Measurements from ENCODE around the gene MPP2. TPM values are rescaled to one million over a fixed set of nuclear protein-coding genes. Genes with fewer than 3 reads are reported as not detected.
"Not testable (repeated sequence)": the region's sequence is repeated elsewhere in the genome, so short reads cannot be mapped to it uniquely, and the experiment has no call there.

Gene MPP2
- total RNA-seq, 1 experiment from 2014 or later, result 2.6 TPM

DNA sequence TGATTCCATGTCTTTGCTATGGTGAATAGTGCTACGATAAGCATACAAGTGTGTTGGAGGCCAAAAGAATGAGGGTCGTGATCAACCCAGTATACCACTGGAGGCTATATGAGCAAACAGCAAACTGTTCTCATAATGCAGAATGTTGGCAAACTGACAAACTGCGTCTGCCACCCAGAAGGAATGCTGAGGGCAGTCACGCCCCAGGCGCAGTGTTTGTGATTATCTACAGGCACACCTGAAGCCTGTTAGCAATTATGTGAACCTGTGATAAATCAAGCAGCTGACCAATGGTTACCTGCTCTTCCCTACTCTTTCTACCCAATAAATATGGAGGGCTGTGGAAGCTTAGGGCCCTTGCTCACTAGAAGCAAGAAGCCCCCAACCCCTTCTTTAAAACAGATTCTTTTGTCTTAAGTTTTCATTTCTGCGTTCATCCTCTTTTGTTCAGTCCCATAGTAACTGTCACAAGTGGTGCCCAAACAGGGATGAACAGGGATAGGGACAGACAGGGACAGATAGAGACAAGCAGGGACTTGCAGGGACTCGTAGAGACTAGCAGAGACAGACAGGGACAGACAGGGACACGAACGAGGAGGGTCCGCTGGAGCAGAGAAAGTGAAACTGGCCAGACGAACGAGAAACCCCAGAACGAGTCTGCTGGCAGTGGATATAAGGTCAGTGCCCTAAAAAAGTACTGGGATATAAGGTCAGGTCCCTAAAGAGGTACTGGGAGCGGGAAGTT, 35.2 kb downstream of the MPP2 start:
- no peak for TF ChIP-seq EZH2 (IDR thresholded peaks at IDR 0.05; ENCODE audit: borderline replicate concordance, low read depth, low read length, poor library complexity, severe bottlenecking)
- TF ChIP-seq CTCF (conservative IDR thresholded peaks at IDR 0.05; ENCODE audit: low read depth, low read length), result no peak
- CTCF ChIA-PET, result no interaction called here
- Histone ChIP-seq H3K4me3 (ENCODE audit: low read depth, low read length, poor library complexity, severe bottlenecking) (no peak overlapping the region), H3K4me1 (ENCODE audit: insufficient read depth, low read length, poor library complexity, severe bottlenecking) (no peaks in the 10 kb centered on the region), H3K36me3 (ENCODE audit: insufficient read depth, low read length, poor library complexity, severe bottlenecking) (no peaks in the 10 kb centered on the region), H3K9me3 (ENCODE audit: low read depth, low read length, poor library complexity, severe bottlenecking) (no peaks in the 10 kb centered on the region), H3K27me3 (replicated peaks; ENCODE audit: insufficient read depth, low read depth, low read length, poor library complexity) (no peaks in the 10 kb centered on the region), H3K27ac (ENCODE audit: low read depth, low read length, poor library complexity, severe bottlenecking) (no peak overlapping the region)
- intact Hi-C loops (cut with micrococcal nuclease; ENCODE audit: unreplicated experiment), result no loop called here
- BruUV-seq (replicated peaks), result no TSS peak
- DNase-seq (ENCODE audit: low spot score), result no peak
- POLR2A ChIA-PET (ENCODE audit: low non-redundant PET), result no interaction called here

GRCh38 chr17:43869031-43869430, 38.3 kb downstream of the MPP2 start:
- intact Hi-C loops (cut with micrococcal nuclease; ENCODE audit: unreplicated experiment); DNase-seq (ENCODE audit: low spot score); H3K4me3 ChIP-seq (ENCODE audit: low read depth, low read length, poor library complexity, severe bottlenecking); BruUV-seq (replicated peaks); POLR2A ChIA-PET (ENCODE audit: low non-redundant PET); H3K4me1 ChIP-seq (ENCODE audit: insufficient read depth, low read length, poor library complexity, severe bottlenecking); H3K36me3 ChIP-seq (ENCODE audit: insufficient read depth, low read length, poor library complexity, severe bottlenecking); H3K9me3 ChIP-seq (ENCODE audit: low read depth, low read length, poor library complexity, severe bottlenecking); H3K27ac ChIP-seq (ENCODE audit: low read depth, low read length, poor library complexity, severe bottlenecking); H3K27me3 ChIP-seq (replicated peaks; ENCODE audit: insufficient read depth, low read depth, low read length, poor library complexity): not testable (repeated sequence)
- CTCF ChIA-PET, result interaction anchor here (0.6 to 0.7 kb wide), 3 partner anchors 21 to 108 kb away, joined by 3 to 6 read pairs (median 4); no protein-coding TSS in a partner anchor

DNA sequence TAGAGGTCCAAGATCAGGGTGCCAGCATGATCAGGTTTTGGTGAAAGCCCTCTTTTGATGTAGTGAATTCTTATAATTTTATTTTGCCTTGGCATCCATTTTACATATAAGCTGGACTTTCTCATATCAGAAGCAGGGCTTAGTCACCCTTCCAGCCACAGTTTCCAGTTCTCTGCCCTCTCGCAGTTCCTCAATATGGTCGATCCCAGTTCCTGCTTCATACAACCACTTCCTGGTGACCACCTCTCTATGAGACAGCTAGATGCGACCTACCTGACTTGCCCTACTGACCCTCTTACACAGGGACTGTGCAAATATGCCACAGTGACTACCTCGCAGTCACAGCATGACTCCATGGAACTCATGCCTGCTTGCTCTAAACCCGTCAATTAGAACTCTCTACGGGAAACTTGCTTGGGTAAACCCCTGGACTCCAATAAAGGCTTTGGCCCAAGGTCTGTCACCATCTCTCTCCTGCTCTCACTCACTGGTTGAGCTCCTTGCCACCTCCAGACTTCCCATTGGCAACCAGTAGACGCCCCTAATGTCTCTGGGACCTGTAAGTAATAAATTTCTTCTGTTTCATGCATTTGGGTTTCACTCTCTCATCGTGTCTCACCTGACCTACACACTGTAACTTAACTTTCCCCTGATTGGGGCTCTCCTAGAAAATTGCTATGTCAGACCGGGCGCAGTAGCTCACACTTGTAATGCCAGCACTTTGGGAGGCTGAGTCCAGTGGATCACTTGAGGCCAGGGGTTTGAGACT, 38.9 kb downstream of the MPP2 start:
- no peak for DNase-seq (ENCODE audit: low spot score)
- BruUV-seq (replicated peaks), result no TSS peak
- POLR2A ChIA-PET (ENCODE audit: low non-redundant PET), result no interaction called here
- Histone ChIP-seq H3K4me1 (ENCODE audit: insufficient read depth, low read length, poor library complexity, severe bottlenecking) (no peaks in the 10 kb centered on the region), H3K27ac (ENCODE audit: low read depth, low read length, poor library complexity, severe bottlenecking) (no peak overlapping the region), H3K27me3 (replicated peaks; ENCODE audit: insufficient read depth, low read depth, low read length, poor library complexity) (no peaks in the 10 kb centered on the region), H3K36me3 (ENCODE audit: insufficient read depth, low read length, poor library complexity, severe bottlenecking) (no peaks in the 10 kb centered on the region), H3K9me3 (ENCODE audit: low read depth, low read length, poor library complexity, severe bottlenecking) (no peaks in the 10 kb centered on the region), H3K4me3 (ENCODE audit: low read depth, low read length, poor library complexity, severe bottlenecking) (no peak overlapping the region)
- TF ChIP-seq EZH2 (IDR thresholded peaks at IDR 0.05; ENCODE audit: borderline replicate concordance, low read depth, low read length, poor library complexity, severe bottlenecking) (no peak), CTCF (conservative IDR thresholded peaks at IDR 0.05; ENCODE audit: low read depth, low read length) (no peak)
- intact Hi-C loops (cut with micrococcal nuclease; ENCODE audit: unreplicated experiment), result no loop called here
- CTCF ChIA-PET, result interaction anchor here (0.7 kb wide), 1 partner anchor 22 kb away, joined by 3 read pairs; no protein-coding TSS in a partner anchor
